Retinal pigment epithelial cell (primary cell): ENCODE data around the gene EEF1A2.

Experiments used
- DNase-seq: peaks from one replicate; pipeline ENCODE4 v3.0.0-alpha.2; 2010; ENCODE audit warnings: low read depth
- H3K4me3 ChIP-seq: 2 replicates; pipeline ENCODE4 v1.5.1; 2011; ENCODE audit warnings: mild to moderate bottlenecking, low read length, control low read depth, moderate library complexity
- CTCF ChIP-seq: conservative IDR thresholded peaks from 2 replicates; pipeline ENCODE4 v1.5.1; 2011; ENCODE audit warnings: low read depth, low read length, control low read depth, inconsistent platforms

EEF1A2 gene

GRCh38 chr20:63471002-63471716 lies 27.7 kb downstream of the EEF1A2 start:
- TF ChIP-seq CTCF, result no peak
- H3K4me3 ChIP-seq, result no peak overlapping the region
- DNase-seq, result no peak

DNA sequence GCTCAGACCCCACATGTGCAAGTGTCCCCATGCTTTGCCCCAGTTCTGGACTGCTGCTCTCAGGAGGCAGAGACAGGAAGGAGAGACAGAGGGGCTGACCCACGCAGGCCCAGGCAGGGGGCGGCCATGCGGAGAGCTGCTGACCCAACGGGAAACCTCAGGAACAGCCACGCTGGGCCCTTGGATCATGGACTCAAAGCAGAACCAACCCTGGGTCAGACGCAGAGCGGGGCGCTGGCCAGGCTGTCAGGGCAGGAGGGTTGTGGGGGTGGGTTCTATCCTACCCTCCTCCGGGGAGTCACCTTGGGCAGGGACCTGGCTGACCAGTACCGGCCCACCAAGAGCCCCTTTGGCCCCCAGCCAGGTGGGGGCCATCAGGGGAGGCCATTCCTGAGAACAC lies 28.5 kb downstream of the EEF1A2 start:
- TF ChIP-seq CTCF, result no peak
- no peak for DNase-seq
- H3K4me3 ChIP-seq, result no peak overlapping the region

DNA sequence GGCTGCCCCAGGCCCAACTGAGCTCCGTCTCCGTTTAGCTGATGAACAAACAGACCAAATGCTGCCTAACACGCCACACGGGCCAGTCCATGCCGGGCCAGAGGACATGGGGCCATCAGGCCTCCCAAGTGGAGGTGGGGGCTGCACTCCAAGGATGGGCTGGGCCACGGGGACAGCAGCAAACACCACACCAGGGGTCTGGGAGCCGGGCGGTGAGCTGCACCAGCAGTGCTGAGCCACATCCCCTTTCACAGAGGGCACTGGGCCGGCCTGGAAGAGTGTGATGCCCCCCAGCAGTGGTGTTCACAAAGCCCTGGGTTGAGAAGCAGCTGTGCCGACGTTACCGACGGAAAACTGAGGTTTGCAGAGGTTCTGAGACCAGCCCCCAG lies 29.2 kb downstream of the EEF1A2 start:
- DNase-seq, result no peak
- H3K4me3 ChIP-seq, result no peak overlapping the region
- no peak for TF ChIP-seq CTCF

DNA sequence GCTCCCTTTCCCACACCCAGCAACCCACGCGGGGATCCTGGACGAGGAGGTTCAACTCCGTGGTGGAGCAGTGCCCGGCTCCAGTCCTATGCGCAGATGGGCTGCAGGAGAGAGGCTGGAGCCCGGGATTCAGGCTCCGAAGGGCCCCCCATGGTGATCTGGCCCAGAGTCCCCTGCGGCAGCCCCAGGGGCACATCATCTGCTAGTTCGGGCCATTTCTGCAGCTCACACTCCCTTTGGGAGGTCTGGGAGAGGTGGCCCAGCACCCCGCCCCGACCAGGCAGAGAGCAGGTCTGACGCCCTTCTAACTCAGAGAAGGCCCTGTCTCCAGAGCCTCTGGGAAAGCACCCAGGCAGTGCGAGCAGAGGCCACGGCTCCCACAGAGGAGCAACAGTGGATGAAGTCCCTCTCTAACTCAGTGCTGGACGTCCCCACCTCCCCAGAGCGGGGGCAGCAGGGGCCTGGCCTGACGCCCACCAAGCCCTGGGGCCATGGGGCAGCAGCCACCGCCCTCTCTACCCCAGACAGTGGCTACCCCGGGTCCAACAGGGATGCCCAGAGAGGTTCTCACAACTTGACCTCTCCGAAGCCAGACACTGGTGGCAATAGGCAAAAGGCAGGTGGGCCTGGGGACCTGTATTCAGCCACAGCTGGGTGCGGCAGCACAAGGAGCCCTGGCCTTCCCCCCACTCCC lies 29.7 kb downstream of the EEF1A2 start:
- H3K4me3 ChIP-seq, result no peak overlapping the region
- TF ChIP-seq CTCF, result no peak
- no peak for DNase-seq

- no peak overlapping the region for H3K4me3 ChIP-seq
- DNase-seq, result no peak
- no peak for TF ChIP-seq CTCF
Measured at GRCh38 chr20:63468421-63468820, 30.5 kb downstream of the EEF1A2 start.

- TF ChIP-seq CTCF, result no peak
- DNase-seq, result no peak
- no peak overlapping the region for H3K4me3 ChIP-seq
Measured at GRCh38 chr20:63467294-63468083, 31.4 kb downstream of the EEF1A2 start.
